Measurements from ENCODE around the gene KRTAP2-2.

- no peak for TF ChIP-seq CTCF (IDR thresholded peaks at IDR 0.05; ENCODE audit: low read length)
- no peak for TF ChIP-seq EZH2 (IDR thresholded peaks at IDR 0.05; ENCODE audit: borderline replicate concordance, low read length)
These were observed 14.0 kb upstream of the KRTAP2-2 start for GRCh38 chr17:41069031-41069430.
